ENCODE measurements around the gene ZSCAN25.
"Not testable (repeated sequence)": the region's sequence is repeated elsewhere in the genome, so short reads cannot be mapped to it uniquely, and the experiment has no call there.

Gene ZSCAN25

DNA sequence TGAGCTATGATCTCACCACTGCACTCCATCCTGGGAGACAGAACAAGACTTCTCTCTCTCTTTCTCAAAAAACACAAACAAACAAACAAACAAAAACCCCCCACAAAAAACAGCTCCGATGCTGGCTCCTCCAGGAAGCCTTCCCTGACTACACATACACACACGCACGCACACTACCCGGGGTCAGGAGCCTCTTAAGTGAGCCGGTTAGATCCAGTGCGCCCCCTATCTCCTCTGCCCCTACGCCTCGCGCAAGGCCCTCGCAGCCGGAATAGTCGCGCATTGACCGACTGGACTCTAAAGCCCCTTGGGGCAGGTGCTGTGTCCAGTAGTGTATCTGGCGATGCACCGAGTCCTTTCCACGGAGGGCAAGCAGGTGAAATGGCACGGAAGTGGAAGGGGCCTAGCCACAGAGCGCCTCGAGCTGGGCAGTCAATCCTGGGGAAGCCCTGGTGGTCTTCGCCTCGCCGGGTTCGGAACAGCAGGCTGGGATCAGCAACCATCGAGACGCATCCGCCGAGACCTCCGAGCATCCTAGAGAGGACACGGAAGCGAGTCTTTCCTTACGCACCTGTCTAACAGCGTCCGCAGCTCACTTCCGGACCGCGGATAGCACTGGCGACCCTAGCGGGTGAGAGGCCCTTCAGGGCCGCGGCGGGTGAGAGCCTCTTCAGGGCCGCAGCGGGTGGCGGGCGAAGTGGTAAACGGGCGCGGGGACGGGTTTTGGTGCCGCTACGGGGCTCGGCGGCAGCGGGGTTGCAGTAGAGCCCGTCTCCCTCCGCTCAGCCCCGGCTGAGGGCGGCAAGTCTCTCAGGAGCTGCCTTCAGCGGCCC, at the start of gene ZSCAN25:
Gene ZSCAN25 (plus strand): TSS at position 588 of the 833 bp plus-strand sequence. CDS start 2,661 bp downstream, outside the sequence.
- Histone ChIP-seq H3K36me3 (ENCODE audit: control insufficient read depth, insufficient read depth, low read length) (peaks cover 37% of the 10 kb centered on the region), H3K9me3 (ENCODE audit: control insufficient read depth, insufficient read depth, low read length) (no peaks in the 10 kb centered on the region), H3K27ac (ENCODE audit: low read depth, low read length) (peak within 1 kb of the TSS; percentile 75), H3K9ac (ENCODE audit: low read depth, low read length) (peak within 1 kb of the TSS; percentile 94), H3K27me3 (ENCODE audit: control insufficient read depth, insufficient read depth, low read length) (no peaks in the 10 kb centered on the region), H3K4me3 (ENCODE audit: low read depth, low read length) (peak within 1 kb of the TSS; percentile 78), H3K4me1 (ENCODE audit: control insufficient read depth, insufficient read depth, low read length) (no peaks in the 10 kb centered on the region)

- H3K9ac ChIP-seq (ENCODE audit: low read depth, low read length); H3K4me1 ChIP-seq (ENCODE audit: control insufficient read depth, insufficient read depth, low read length); H3K27ac ChIP-seq (ENCODE audit: low read depth, low read length); H3K27me3 ChIP-seq (ENCODE audit: control insufficient read depth, insufficient read depth, low read length); H3K4me3 ChIP-seq (ENCODE audit: low read depth, low read length); H3K9me3 ChIP-seq (ENCODE audit: control insufficient read depth, insufficient read depth, low read length): not testable (repeated sequence)
- peaks cover 82% of the 10 kb centered on the region for H3K36me3 ChIP-seq (ENCODE audit: control insufficient read depth, insufficient read depth, low read length)
Measured at GRCh38 chr7:99568770-99569169, 48.0 kb upstream of the ZSCAN25 start.

DNA sequence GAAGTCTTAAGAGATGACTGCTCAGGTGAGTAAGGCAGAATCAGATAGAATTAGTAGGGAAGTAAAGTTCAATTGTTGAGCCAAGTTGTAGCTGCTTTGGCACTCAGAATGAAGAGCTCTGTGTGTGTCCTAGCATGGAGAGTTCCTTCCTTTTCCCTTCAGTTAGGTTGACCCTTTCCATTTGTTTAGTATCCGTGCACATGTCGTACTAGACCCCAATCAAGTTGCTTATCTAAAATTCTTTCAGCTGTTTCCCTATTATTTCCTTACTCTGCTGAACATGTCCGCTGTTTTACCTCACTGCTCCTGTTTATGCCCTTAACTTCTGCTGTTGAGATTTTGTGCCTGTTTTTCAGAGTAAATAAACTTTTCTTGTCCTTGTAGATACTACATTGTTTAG, 45.0 kb upstream of the ZSCAN25 start:
- Histone ChIP-seq H3K36me3 (ENCODE audit: control insufficient read depth, insufficient read depth, low read length) (peaks cover 60% of the 10 kb centered on the region), H3K27me3 (ENCODE audit: control insufficient read depth, insufficient read depth, low read length) (no peaks in the 10 kb centered on the region), H3K4me3 (ENCODE audit: low read depth, low read length) (no peak overlapping the region), H3K9me3 (ENCODE audit: control insufficient read depth, insufficient read depth, low read length) (no peaks in the 10 kb centered on the region), H3K4me1 (ENCODE audit: control insufficient read depth, insufficient read depth, low read length) (peaks cover 16% of the 10 kb centered on the region), H3K9ac (ENCODE audit: low read depth, low read length) (no peak overlapping the region), H3K27ac (ENCODE audit: low read depth, low read length) (no peak overlapping the region)

DNA sequence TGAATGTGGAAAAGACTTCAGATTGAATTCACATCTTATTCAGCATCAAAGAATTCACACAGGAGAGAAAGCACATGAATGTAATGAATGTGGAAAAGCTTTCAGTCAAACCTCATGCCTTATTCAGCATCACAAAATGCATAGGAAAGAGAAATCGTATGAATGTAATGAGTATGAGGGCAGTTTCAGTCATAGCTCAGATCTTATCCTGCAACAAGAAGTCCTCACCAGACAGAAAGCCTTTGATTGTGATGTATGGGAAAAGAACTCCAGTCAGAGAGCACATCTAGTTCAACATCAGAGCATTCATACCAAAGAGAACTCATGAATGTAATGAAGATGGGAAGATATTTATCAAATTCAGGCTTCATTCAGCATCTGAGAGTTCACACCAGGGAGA, 43.5 kb upstream of the ZSCAN25 start:
- Histone ChIP-seq H3K4me3 (ENCODE audit: low read depth, low read length) (no peak overlapping the region), H3K36me3 (ENCODE audit: control insufficient read depth, insufficient read depth, low read length) (peaks cover 53% of the 10 kb centered on the region), H3K4me1 (ENCODE audit: control insufficient read depth, insufficient read depth, low read length) (peaks cover 21% of the 10 kb centered on the region), H3K27ac (ENCODE audit: low read depth, low read length) (no peak overlapping the region), H3K27me3 (ENCODE audit: control insufficient read depth, insufficient read depth, low read length) (no peaks in the 10 kb centered on the region), H3K9ac (ENCODE audit: low read depth, low read length) (no peak overlapping the region), H3K9me3 (ENCODE audit: control insufficient read depth, insufficient read depth, low read length) (no peaks in the 10 kb centered on the region)

GRCh38 chr7:99576251-99576650, 40.5 kb upstream of the ZSCAN25 start:
- Histone ChIP-seq H3K4me1 (ENCODE audit: control insufficient read depth, insufficient read depth, low read length) (peaks cover 21% of the 10 kb centered on the region), H3K9ac (ENCODE audit: low read depth, low read length) (no peak overlapping the region), H3K27ac (ENCODE audit: low read depth, low read length) (peak overlapping the region; percentile 69), H3K4me3 (ENCODE audit: low read depth, low read length) (no peak overlapping the region), H3K27me3 (ENCODE audit: control insufficient read depth, insufficient read depth, low read length) (no peaks in the 10 kb centered on the region), H3K9me3 (ENCODE audit: control insufficient read depth, insufficient read depth, low read length) (no peaks in the 10 kb centered on the region), H3K36me3 (ENCODE audit: control insufficient read depth, insufficient read depth, low read length) (peaks cover 32% of the 10 kb centered on the region)

- Histone ChIP-seq H3K36me3 (ENCODE audit: control insufficient read depth, insufficient read depth, low read length) (0 out of 2 replicates have a peak, but pooled peaks cover under 1% of the 10 kb centered on the region), H3K27ac (ENCODE audit: low read depth, low read length) (no peak overlapping the region), H3K4me3 (ENCODE audit: low read depth, low read length) (peak overlapping the region; percentile 70), H3K4me1 (ENCODE audit: control insufficient read depth, insufficient read depth, low read length) (peaks cover 21% of the 10 kb centered on the region), H3K27me3 (ENCODE audit: control insufficient read depth, insufficient read depth, low read length) (no peaks in the 10 kb centered on the region), H3K9me3 (ENCODE audit: control insufficient read depth, insufficient read depth, low read length) (no peaks in the 10 kb centered on the region), H3K9ac (ENCODE audit: low read depth, low read length) (0 out of 2 replicates have a peak overlapping the region, but pooled peaks have one; percentile 62)
Measured at GRCh38 chr7:99579281-99579955, 37.3 kb upstream of the ZSCAN25 start.

GRCh38 chr7:99579956-99580777, 36.6 kb upstream of the ZSCAN25 start:
- Histone ChIP-seq H3K36me3 (ENCODE audit: control insufficient read depth, insufficient read depth, low read length) (no peaks in the 10 kb centered on the region), H3K27me3 (ENCODE audit: control insufficient read depth, insufficient read depth, low read length) (no peaks in the 10 kb centered on the region), H3K4me3 (ENCODE audit: low read depth, low read length) (peak overlapping the region; percentile 70), H3K9me3 (ENCODE audit: control insufficient read depth, insufficient read depth, low read length) (no peaks in the 10 kb centered on the region), H3K4me1 (ENCODE audit: control insufficient read depth, insufficient read depth, low read length) (peaks cover 18% of the 10 kb centered on the region), H3K27ac (ENCODE audit: low read depth, low read length) (peak overlapping the region; percentile 71), H3K9ac (ENCODE audit: low read depth, low read length) (peak overlapping the region; percentile 62)

GRCh38 chr7:99580778-99581332, 35.9 kb upstream of the ZSCAN25 start:
- Histone ChIP-seq H3K9ac (ENCODE audit: low read depth, low read length) (peak overlapping the region; percentile 62), H3K27ac (ENCODE audit: low read depth, low read length) (peak overlapping the region; percentile 71), H3K4me3 (ENCODE audit: low read depth, low read length) (peak overlapping the region; percentile 70), H3K4me1 (ENCODE audit: control insufficient read depth, insufficient read depth, low read length) (peaks cover 12% of the 10 kb centered on the region)
- H3K9me3 ChIP-seq (ENCODE audit: control insufficient read depth, insufficient read depth, low read length); H3K27me3 ChIP-seq (ENCODE audit: control insufficient read depth, insufficient read depth, low read length); H3K36me3 ChIP-seq (ENCODE audit: control insufficient read depth, insufficient read depth, low read length): not testable (repeated sequence)

GRCh38 chr7:99588868-99589267, 27.9 kb upstream of the ZSCAN25 start:
- Histone ChIP-seq H3K27me3 (ENCODE audit: control insufficient read depth, insufficient read depth, low read length) (no peaks in the 10 kb centered on the region), H3K9ac (ENCODE audit: low read depth, low read length) (no peak overlapping the region), H3K9me3 (ENCODE audit: control insufficient read depth, insufficient read depth, low read length) (peaks cover 4% of the 10 kb centered on the region; the same call in 1 of the 2 replicates), H3K36me3 (ENCODE audit: control insufficient read depth, insufficient read depth, low read length) (no peaks in the 10 kb centered on the region), H3K4me3 (ENCODE audit: low read depth, low read length) (no peak overlapping the region), H3K4me1 (ENCODE audit: control insufficient read depth, insufficient read depth, low read length) (no peaks in the 10 kb centered on the region), H3K27ac (ENCODE audit: low read depth, low read length) (no peak overlapping the region)

- Histone ChIP-seq H3K9me3 (ENCODE audit: control insufficient read depth, insufficient read depth, low read length) (peaks cover 4% of the 10 kb centered on the region; the same call in 1 of the 2 replicates), H3K4me1 (ENCODE audit: control insufficient read depth, insufficient read depth, low read length) (no peaks in the 10 kb centered on the region), H3K36me3 (ENCODE audit: control insufficient read depth, insufficient read depth, low read length) (no peaks in the 10 kb centered on the region), H3K27me3 (ENCODE audit: control insufficient read depth, insufficient read depth, low read length) (no peaks in the 10 kb centered on the region), H3K4me3 (ENCODE audit: low read depth, low read length) (no peak overlapping the region), H3K27ac (ENCODE audit: low read depth, low read length) (no peak overlapping the region), H3K9ac (ENCODE audit: low read depth, low read length) (no peak overlapping the region)
Measured at GRCh38 chr7:99594948-99595745, 21.6 kb upstream of the ZSCAN25 start.

Measured in HUES48 (cell line).